ENCODE data around the gene AP2A2. TPM values are rescaled to one million over a fixed set of nuclear protein-coding genes. Genes with fewer than 3 reads are reported as not detected.

AP2A2 gene
- total and polyA plus RNA-seq, 2 of the 4 experiments (the other 2 are of a cell fraction): 19.9 to 49.0 TPM

DNA sequence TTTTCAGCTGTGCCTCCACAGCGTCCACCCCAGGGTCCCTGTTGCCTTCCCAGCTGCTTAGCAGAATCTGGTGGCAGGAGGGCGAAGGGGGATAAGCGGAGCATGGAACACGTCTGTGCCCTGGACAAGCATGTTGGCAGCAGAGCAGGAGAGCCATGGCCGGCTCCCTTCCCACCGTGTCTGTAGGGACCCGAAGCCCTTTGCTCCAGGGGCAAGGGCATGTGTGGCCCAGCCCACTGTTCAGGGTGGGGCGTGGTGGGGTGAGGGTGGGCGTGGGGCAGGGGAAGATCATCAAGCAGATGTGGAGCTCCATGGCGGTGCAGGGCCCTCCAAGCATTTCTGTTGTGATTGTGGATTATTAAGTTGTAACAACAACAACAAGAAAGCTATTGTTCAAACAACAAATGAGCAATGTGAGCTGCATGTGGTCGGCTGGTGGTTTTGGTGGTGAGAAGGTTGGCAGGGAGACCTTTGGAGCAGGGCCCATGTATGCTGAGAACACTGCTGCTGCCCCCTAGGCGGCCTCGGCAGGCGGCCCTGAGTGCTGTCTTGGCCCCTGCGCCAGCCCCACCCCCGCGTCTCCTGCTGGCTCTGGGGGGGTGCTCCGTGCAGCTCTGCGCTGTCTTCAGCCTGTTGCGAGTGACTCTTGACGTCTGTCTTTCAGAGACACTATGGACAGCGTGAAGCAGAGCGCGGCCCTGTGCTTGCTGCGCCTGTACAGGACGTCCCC is 50.9 kb downstream of the AP2A2 start:
- WGBS, 2 experiments (ENCODE audit: extremely low coverage in 2 of 2, insufficient read length in 1 of 2): 78% methylated on average over 21 of the region's 26 CpGs; no CpG with 5 or more reads in 1 of the 2 experiments
- H4K91ac ChIP-seq (ENCODE audit: insufficient read depth, low read depth, low read length): no peak overlapping the region
- H2AK9ac ChIP-seq (replicated peaks; ENCODE audit: low read depth, low read length, poor library complexity): no peak overlapping the region
- no peak overlapping the region for H2BK15ac ChIP-seq (ENCODE audit: low read depth, low read length)
- ChIA-PET CTCF (no interaction called here), POLR2A (ENCODE audit: unreplicated experiment) (no interaction called here)
- no peak overlapping the region for H3K14ac ChIP-seq (replicated peaks; ENCODE audit: low read depth, low read length)
- no peak overlapping the region for H2BK5ac ChIP-seq (ENCODE audit: low read depth, low read length, poor library complexity, severe bottlenecking)
- no peaks in the 10 kb centered on the region for H3K9me3 ChIP-seq (ENCODE audit: control insufficient read depth, insufficient read depth, low read length)
- dilution Hi-C loops (cut with HindIII; ENCODE audit: low sequenced_read_pairs, unreplicated experiment): no loop called here
- no peak overlapping the region for H2AK5ac ChIP-seq (ENCODE audit: low read depth, low read length)
- H2BK20ac ChIP-seq (ENCODE audit: low read depth, low read length): no peak overlapping the region
- H3K56ac ChIP-seq (ENCODE audit: extremely low read depth, insufficient read depth, low read length): no peak overlapping the region
- no TSS peak for BruUV-seq (replicated peaks)
- H3K27me3 ChIP-seq (ENCODE audit: control insufficient read depth, insufficient read depth, low read length): no peaks in the 10 kb centered on the region
- H3K18ac ChIP-seq (ENCODE audit: low read depth, low read length): no peak overlapping the region
- DNase-seq: no peak
- H3K9me1 ChIP-seq (ENCODE audit: insufficient read depth, low read length): no peaks in the 10 kb centered on the region; the same call in 1 of the 2 replicates
- no peak overlapping the region for H4K8ac ChIP-seq (ENCODE audit: low read depth in 2 of 2, low read length in 2 of 2)
- H4K20me1 ChIP-seq (ENCODE audit: insufficient read depth, low read length): peaks cover 35% of the 10 kb centered on the region
- H2AFZ ChIP-seq (replicated peaks; ENCODE audit: low read length, poor library complexity): no peak overlapping the region
- no peak for TF ChIP-seq CTCF (conservative IDR thresholded peaks at IDR 0.05; ENCODE audit: low read depth, low read length)
- TF ChIP-seq CHD1 (IDR thresholded peaks at IDR 0.05; ENCODE audit: low read depth, low read length): no peak
- no peak for TF ChIP-seq RCOR1 (IDR thresholded peaks at IDR 0.05; ENCODE audit: insufficient replicate concordance, low read length)
- no peak for TF ChIP-seq USF2 (IDR thresholded peaks at IDR 0.05; ENCODE audit: low read depth, low read length)
- no peak for TF ChIP-seq CEBPB (IDR thresholded peaks at IDR 0.05; ENCODE audit: low read depth, low read length)
- intact Hi-C loops (cut with micrococcal nuclease): no loop called here
- no peak overlapping the region for H3K4me2 ChIP-seq (ENCODE audit: low read depth, low read length)
- H3K23ac ChIP-seq (ENCODE audit: low read depth, low read length): no peak overlapping the region
- no peak overlapping the region for H3K4ac ChIP-seq (ENCODE audit: low read depth, low read length)
- no peak for ATAC-seq (ENCODE audit: low read depth)
- H4K5ac ChIP-seq (ENCODE audit: low read depth, low read length): no peak overlapping the region
- in situ Hi-C loops (cut with MboI; ENCODE audit: low sequenced_read_pairs): no loop called here
- H3K9ac ChIP-seq (ENCODE audit: low read depth, low read length): no peak overlapping the region
- H3K27ac ChIP-seq (ENCODE audit: insufficient read depth, low read length): no peak overlapping the region
- H3K4me1 ChIP-seq (ENCODE audit: control insufficient read depth, insufficient read depth, low read length): no peaks in the 10 kb centered on the region
- H3K79me1 ChIP-seq (ENCODE audit: low read depth in 1 of 2, low read length in 2 of 2): peaks cover 15 to 48% of the 10 kb centered on the region in 2 experiments
- H3K4me3 ChIP-seq (ENCODE audit: insufficient read depth, low read depth, low read length): no peak overlapping the region
- H3K36me3 ChIP-seq (ENCODE audit: control insufficient read depth, insufficient read depth, low read length): peaks cover 62% of the 10 kb centered on the region
- no peak overlapping the region for H2BK120ac ChIP-seq (ENCODE audit: low read depth, low read length)

Data from IMR-90 (cell line).